ENCODE results near the gene PRODH2. TPM values are rescaled to one million over a fixed set of nuclear protein-coding genes. Genes with fewer than 3 reads are reported as not detected.

Gene PRODH2
- total RNA-seq, 4 donors from 2014 or later = not detected

DNA sequence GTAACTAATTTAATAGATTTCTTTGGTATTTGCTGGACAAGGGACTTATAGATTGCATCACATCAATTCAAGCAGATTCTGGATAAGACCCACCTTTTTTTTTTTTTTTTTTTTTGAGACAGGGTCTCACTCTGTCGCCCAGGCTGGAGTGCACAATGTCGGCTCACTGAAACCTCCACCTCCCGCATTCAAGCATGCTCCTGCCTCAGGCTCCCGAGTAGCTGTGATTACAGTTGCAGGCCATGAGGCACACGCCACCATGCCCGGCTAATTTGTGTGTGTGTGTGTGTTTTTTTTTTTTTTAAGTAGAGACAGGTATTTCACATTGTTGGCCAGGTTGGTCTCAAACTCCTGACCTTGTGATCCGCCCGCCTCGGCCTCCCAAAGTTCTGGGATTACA lies 4.2 kb upstream of the PRODH2 start:
- TF ChIP-seq, protein P1, sequence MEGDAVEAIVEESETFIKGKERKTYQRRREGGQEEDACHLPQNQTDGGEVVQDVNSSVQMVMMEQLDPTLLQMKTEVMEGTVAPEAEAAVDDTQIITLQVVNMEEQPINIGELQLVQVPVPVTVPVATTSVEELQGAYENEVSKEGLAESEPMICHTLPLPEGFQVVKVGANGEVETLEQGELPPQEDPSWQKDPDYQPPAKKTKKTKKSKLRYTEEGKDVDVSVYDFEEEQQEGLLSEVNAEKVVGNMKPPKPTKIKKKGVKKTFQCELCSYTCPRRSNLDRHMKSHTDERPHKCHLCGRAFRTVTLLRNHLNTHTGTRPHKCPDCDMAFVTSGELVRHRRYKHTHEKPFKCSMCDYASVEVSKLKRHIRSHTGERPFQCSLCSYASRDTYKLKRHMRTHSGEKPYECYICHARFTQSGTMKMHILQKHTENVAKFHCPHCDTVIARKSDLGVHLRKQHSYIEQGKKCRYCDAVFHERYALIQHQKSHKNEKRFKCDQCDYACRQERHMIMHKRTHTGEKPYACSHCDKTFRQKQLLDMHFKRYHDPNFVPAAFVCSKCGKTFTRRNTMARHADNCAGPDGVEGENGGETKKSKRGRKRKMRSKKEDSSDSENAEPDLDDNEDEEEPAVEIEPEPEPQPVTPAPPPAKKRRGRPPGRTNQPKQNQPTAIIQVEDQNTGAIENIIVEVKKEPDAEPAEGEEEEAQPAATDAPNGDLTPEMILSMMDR (IDR thresholded peaks at IDR 0.05; ENCODE audit: low read depth) = no peak

DNA sequence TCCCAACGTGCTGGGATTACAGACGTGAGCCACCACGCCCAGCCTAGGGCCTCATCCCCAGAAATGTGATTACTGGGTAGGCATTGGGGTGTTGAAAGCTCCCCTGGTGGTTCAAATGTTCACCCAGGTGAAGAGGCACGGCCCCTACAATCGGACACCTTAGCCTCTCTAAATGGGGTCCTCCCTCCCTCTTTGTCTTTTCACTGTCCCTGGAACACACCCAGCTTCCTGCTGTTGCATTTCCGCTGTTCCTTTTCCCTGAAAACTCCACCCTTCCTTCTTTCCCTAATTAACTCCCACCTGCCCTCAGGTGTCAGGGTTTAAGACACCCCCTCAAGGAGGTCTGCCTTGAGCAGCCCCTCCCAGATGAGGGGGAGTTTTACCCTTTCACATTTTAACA lies 3.6 kb upstream of the PRODH2 start:
- TF ChIP-seq, protein P1 (IDR thresholded peaks at IDR 0.05; ENCODE audit: low read depth) = no peak

DNA sequence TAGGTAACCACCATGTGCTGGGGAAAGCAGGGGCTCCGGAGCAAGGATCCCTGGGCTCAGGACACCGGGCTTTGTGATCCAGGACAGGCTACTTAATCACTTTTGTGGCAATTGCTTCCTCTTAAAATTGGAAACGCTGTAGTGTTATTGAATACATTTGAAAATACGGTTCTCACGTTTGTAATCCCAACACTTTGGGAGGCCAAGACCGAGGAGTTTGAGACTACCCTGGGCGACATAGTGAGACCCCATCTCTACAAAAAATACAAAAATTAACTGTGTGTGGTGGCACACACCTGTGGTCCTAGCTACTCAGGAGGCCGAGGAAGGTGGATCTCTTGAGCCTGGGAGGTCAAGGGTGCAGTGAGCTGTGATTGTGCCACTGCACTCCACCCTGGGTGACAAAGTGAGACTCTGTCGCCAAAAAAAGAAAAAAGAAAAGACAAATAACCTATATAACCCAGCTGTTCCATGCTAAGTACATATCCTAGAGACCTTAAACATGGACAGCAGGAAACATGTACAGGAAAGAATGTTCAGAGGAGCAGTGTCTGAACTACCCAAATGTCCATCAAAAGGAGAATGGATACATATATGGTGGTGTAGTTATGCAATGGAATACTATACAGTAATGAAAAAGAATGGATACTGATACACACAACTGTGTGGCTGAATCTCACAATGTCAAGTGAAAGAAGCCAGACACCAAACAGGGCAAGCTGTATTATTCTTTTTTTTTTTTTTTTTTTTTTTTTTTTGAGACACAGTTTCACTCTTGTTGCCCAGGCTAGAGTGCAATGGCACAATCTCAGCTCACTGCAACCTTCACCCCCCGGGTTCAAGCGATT lies 622 bp upstream of the PRODH2 start:
- TF ChIP-seq, protein P1 (IDR thresholded peaks at IDR 0.05; ENCODE audit: low read depth) = no peak

DNA sequence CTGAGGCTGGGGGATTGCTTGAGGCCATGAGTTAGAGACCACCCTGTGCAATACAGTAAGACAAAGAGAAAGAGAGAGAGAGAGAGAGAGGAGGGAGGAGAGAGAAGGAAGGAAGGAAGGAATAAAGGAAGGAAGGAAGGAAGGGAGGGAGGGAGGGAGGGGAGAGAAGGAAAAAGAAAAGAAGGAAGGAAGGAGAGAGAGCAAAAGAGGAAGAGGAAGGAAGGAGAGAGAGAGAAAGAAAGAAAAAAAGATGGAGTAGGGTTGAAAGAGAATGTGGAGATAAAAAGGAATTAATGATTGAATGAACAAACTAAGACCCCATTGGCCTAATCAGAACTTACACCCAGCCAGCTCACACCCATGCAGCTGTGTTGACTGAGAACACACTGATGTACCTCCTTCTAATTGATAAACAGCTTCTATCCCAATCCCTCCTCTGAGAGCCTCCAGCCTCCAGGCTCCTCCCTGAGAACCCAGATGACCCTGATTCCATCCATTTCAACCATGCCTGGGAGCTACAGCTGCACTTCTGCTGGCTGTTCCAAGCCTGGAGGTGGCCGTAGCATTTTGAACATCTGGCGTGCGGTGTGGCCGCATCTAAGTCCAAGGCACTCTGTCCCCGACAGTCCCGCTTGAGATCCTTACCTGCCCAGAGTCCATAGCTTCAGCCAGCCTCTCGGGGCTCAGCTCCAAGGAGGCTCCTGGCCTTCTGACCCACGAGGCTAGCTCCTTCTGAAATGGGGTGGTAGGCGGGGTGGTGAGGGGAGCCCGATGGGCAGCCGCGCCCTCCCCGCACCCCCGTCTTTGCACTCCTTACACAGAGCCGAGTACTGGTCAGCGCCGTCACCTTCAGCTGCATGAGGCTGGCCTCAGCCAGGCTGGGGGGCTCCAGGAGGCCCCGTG lies 1.1 kb downstream of the PRODH2 start:
- TF ChIP-seq, protein P1 (IDR thresholded peaks at IDR 0.05; ENCODE audit: low read depth) = no peak

DNA sequence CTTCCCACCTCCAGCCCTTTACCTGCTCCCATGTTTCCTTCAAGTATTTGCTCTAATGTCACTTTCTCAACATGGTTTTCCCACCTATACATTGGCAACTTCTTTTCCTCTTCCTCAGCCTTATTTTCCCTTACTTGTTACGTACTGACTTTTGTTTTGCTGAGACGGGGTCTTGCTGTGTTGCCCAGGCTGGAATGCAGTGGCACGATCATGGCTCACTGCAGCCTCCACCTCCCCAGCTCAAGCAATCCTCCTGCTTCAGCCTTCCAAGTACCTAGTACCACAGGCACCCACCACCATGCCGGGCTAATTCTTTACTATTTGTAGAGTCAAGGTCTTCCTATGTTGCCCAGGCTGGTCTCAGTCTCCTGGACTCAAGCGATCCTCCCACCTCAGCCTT lies 5.0 kb downstream of the PRODH2 start:
- TF ChIP-seq, protein P1 (IDR thresholded peaks at IDR 0.05; ENCODE audit: low read depth) = no peak

DNA sequence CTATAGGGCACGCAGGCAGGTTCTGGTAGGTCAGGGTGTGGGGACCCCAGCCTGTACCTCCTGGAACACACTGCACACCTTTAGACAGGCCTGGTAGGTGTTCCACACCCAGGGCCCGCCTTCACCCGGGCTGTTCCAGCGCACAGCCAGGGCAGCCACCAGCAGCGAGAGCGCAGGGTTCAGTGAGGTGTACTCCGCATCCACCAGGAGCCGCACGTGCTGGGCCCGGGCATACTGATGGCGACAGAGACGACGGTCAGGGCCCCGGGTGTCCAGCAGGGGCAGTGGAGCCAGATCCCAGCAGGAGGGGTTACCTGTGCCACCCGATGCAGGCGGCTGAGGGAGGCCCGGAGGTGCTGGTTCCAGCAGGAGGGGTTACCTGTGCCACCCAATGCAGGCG lies 6.0 kb downstream of the PRODH2 start:
- TF ChIP-seq, protein P1 (IDR thresholded peaks at IDR 0.05; ENCODE audit: low read depth) = no peak

DNA sequence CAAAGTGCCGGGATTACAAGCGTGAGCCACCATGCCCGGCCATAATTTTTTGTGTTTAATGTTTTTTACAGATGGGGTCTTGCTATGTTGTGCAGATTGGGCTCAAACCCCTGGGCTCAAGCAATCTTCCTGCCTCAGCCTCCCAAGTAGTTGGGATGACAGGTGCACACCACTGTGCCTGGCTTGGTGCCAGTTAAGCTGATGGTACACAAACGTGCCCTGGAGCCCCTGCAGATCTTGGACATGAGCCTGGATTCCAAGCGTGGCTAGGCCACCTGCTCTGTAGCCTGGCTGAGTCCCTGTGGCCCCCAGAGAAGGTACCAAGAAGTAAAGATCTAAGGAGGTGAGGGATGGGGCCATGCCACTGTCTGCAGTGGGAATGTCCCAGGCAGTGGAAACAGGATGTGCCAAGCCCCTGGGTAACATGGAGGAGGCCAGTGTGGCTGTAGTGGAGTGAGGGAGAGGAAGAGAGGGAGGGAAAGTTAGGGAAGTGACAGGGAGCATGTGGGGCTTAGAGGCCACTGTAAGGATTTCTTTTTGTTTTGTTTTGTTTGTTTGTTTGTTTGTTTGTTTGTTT lies 7.0 kb downstream of the PRODH2 start:
- TF ChIP-seq, protein P1 (IDR thresholded peaks at IDR 0.05; ENCODE audit: low read depth) = no peak
